ENCODE results near the gene MTSS2.

Gene MTSS2

GRCh38 chr16:70665806-70666735, 19.8 kb downstream of the MTSS2 start:
- no peak for DNase-seq

- no peak for DNase-seq
These were observed 20.6 kb downstream of the MTSS2 start for GRCh38 chr16:70665113-70665694.

- DNase-seq: no peak
These were observed 21.3 kb downstream of the MTSS2 start for GRCh38 chr16:70664325-70665112.

GRCh38 chr16:70663524-70664324, 22.1 kb downstream of the MTSS2 start:
- no peak for DNase-seq

GRCh38 chr16:70662991-70663523, 22.8 kb downstream of the MTSS2 start:
- no peak for DNase-seq

GRCh38 chr16:70661918-70662641, 23.8 kb downstream of the MTSS2 start:
- no peak for DNase-seq

- no peak for DNase-seq
These were observed 24.3 kb downstream of the MTSS2 start for GRCh38 chr16:70661534-70661917.

GRCh38 chr16:70660672-70661350, 25.0 kb downstream of the MTSS2 start:
- no peak for DNase-seq

GRCh38 chr16:70659953-70660671, 25.7 kb downstream of the MTSS2 start:
- DNase-seq: no peak

GRCh38 chr16:70659546-70659945, 26.3 kb downstream of the MTSS2 start:
- no peak for DNase-seq

- no peak for DNase-seq
These were observed 26.9 kb downstream of the MTSS2 start for GRCh38 chr16:70658921-70659320.

- DNase-seq: no peak
These were observed 27.9 kb downstream of the MTSS2 start for GRCh38 chr16:70657956-70658355.

GRCh38 chr16:70656712-70657263, 29.1 kb downstream of the MTSS2 start:
- DNase-seq: no peak

- no peak for DNase-seq
These were observed 29.7 kb downstream of the MTSS2 start for GRCh38 chr16:70656065-70656711.

- no peak for DNase-seq
These were observed 31.8 kb downstream of the MTSS2 start for GRCh38 chr16:70653809-70654771.

- DNase-seq: no peak
These were observed 32.4 kb downstream of the MTSS2 start for GRCh38 chr16:70653406-70653805.

GRCh38 chr16:70652322-70652721, 33.5 kb downstream of the MTSS2 start:
- DNase-seq: no peak

- DNase-seq: no peak
These were observed 34.3 kb downstream of the MTSS2 start for GRCh38 chr16:70651524-70651923.

Data from SIG-M5 (cell line).